ENCODE measurements around the gene LHPP.

LHPP gene

GRCh38 chr10:124652701-124653100 is 191.1 kb downstream of the LHPP start:
- H3K27ac ChIP-seq: peak overlapping the region in 9 of 11 experiments; percentile 2 to 97 (median 90); a peak in 13 of 22 replicates
- no peaks in the 10 kb centered on the region for H3K27me3 ChIP-seq
- peaks cover 0 to 91% (median 28%) of the 10 kb centered on the region in 11 experiments; a peak in 13 of 22 replicates for H4K20me1 ChIP-seq
- H3K9ac ChIP-seq: 0 out of 22 replicates have a peak overlapping the region, but pooled peaks of 1 of the 11 experiments have one; percentile 16
- H3K4me3 ChIP-seq: no peak overlapping the region
- no peak for TF ChIP-seq Cebpa-rat (IDR thresholded peaks at IDR 0.05)
- H3K9me3 ChIP-seq (replicated peaks in 1 of 11): no peaks in the 10 kb centered on the region
- peak overlapping the region; percentile 94 to 100 (median 96) for H3K4me2 ChIP-seq
- peaks cover 95 to 97% (median 96%) of the 10 kb centered on the region in 10 experiments for H3K4me1 ChIP-seq
- peaks cover 0 to 39% (median 8%) of the 10 kb centered on the region in 11 experiments; a peak in 9 of 22 replicates for H3K36me3 ChIP-seq

- Histone ChIP-seq H3K4me3 (no peak overlapping the region), H4K20me1 (peaks cover 0 to 90% (median 32%) of the 10 kb centered on the region in 11 experiments; a peak in 17 of 22 replicates), H3K9ac (no peak overlapping the region), H3K4me1 (peaks cover 95 to 97% (median 96%) of the 10 kb centered on the region in 10 experiments), H3K9me3 (replicated peaks in 1 of 11) (no peaks in the 10 kb centered on the region), H3K36me3 (peaks cover 0 to 39% (median 8%) of the 10 kb centered on the region in 11 experiments; a peak in 9 of 22 replicates), H3K27me3 (no peaks in the 10 kb centered on the region), H3K27ac (peak overlapping the region in 5 of 11 experiments; percentile 90 to 97 (median 93); a peak in 9 of 22 replicates), H3K4me2 (peak overlapping the region; percentile 81 to 100 (median 96); a peak in 20 of 22 replicates)
- TF ChIP-seq Cebpa-rat (IDR thresholded peaks at IDR 0.05): no peak
Measured at GRCh38 chr10:124653311-124653710, 191.7 kb downstream of the LHPP start.

- no peak overlapping the region for H3K4me3 ChIP-seq
- H3K4me2 ChIP-seq: peak overlapping the region; percentile 76 to 100 (median 96)
- H3K27ac ChIP-seq: peak overlapping the region; percentile 1 to 97 (median 74); a peak in 19 of 22 replicates
- peaks cover 4 to 90% (median 39%) of the 10 kb centered on the region in 11 experiments; a peak in 17 of 22 replicates for H4K20me1 ChIP-seq
- H3K36me3 ChIP-seq: peaks cover 0 to 39% (median 8%) of the 10 kb centered on the region in 11 experiments; a peak in 9 of 22 replicates
- no peaks in the 10 kb centered on the region for H3K27me3 ChIP-seq
- peak overlapping the region in 10 of 11 experiments; percentile 17 to 67 (median 56); a peak in 18 of 22 replicates for H3K9ac ChIP-seq
- peaks cover 95 to 97% (median 96%) of the 10 kb centered on the region in 10 experiments for H3K4me1 ChIP-seq
- no peaks in the 10 kb centered on the region for H3K9me3 ChIP-seq (replicated peaks in 1 of 11)
- TF ChIP-seq Cebpa-rat (IDR thresholded peaks at IDR 0.05): no peak
Measured at GRCh38 chr10:124653811-124654651, 192.4 kb downstream of the LHPP start.

- Histone ChIP-seq H3K9ac (peak overlapping the region in 10 of 11 experiments; percentile 17 to 67 (median 56); a peak in 18 of 22 replicates), H3K4me3 (no peak overlapping the region), H3K4me2 (peak overlapping the region; percentile 76 to 100 (median 96)), H3K9me3 (replicated peaks in 1 of 11) (no peaks in the 10 kb centered on the region), H3K4me1 (peaks cover 95 to 97% (median 96%) of the 10 kb centered on the region in 10 experiments), H4K20me1 (peaks cover 9 to 90% (median 45%) of the 10 kb centered on the region in 11 experiments; a peak in 18 of 22 replicates), H3K27ac (peak overlapping the region; percentile 1 to 97 (median 74); a peak in 20 of 22 replicates), H3K27me3 (no peaks in the 10 kb centered on the region), H3K36me3 (peaks cover 0 to 39% (median 8%) of the 10 kb centered on the region in 11 experiments; a peak in 9 of 22 replicates)
- TF ChIP-seq Cebpa-rat (IDR thresholded peaks at IDR 0.05): no peak
Measured at GRCh38 chr10:124654686-124655085, 193.1 kb downstream of the LHPP start.

GRCh38 chr10:124655191-124656112 is 193.8 kb downstream of the LHPP start:
- Histone ChIP-seq H3K4me2 (peak overlapping the region; percentile 76 to 100 (median 96)), H3K9me3 (replicated peaks in 1 of 11) (no peaks in the 10 kb centered on the region), H3K4me1 (peaks cover 95 to 97% (median 96%) of the 10 kb centered on the region in 10 experiments), H3K27ac (peak overlapping the region; percentile 1 to 97 (median 74); a peak in 20 of 22 replicates), H3K27me3 (no peaks in the 10 kb centered on the region), H4K20me1 (peaks cover 9 to 91% (median 53%) of the 10 kb centered on the region in 11 experiments; a peak in 19 of 22 replicates), H3K36me3 (peaks cover 0 to 40% (median 8%) of the 10 kb centered on the region in 11 experiments; a peak in 9 of 22 replicates), H3K4me3 (no peak overlapping the region; a peak in 1 of 20 replicates), H3K9ac (peak overlapping the region in 9 of 11 experiments; percentile 13 to 67 (median 56); a peak in 13 of 22 replicates)
- no peak for TF ChIP-seq Cebpa-rat (IDR thresholded peaks at IDR 0.05)

GRCh38 chr10:124656113-124656490 is 194.5 kb downstream of the LHPP start:
- Histone ChIP-seq H4K20me1 (peaks cover 9 to 93% (median 60%) of the 10 kb centered on the region in 11 experiments; a peak in 19 of 22 replicates), H3K9ac (peak overlapping the region in 5 of 11 experiments; percentile 5 to 67 (median 17); a peak in 6 of 22 replicates)

GRCh38 chr10:124656541-124656940 is 194.9 kb downstream of the LHPP start:
- Histone ChIP-seq H4K20me1 (peaks cover 9 to 93% (median 64%) of the 10 kb centered on the region in 11 experiments; a peak in 19 of 22 replicates), H3K9ac (peak overlapping the region in 3 of 11 experiments; percentile 5 to 67 (median 17); a peak in 5 of 22 replicates), H3K4me1 (peaks cover 85 to 94% (median 89%) of the 10 kb centered on the region in 10 experiments), H3K4me2 (peak overlapping the region; percentile 76 to 100 (median 96)), H3K36me3 (peaks cover 0 to 47% (median 12%) of the 10 kb centered on the region in 11 experiments; a peak in 13 of 22 replicates), H3K4me3 (no peak overlapping the region), H3K27me3 (no peaks in the 10 kb centered on the region), H3K27ac (peak overlapping the region in 9 of 11 experiments; percentile 68 to 97 (median 75); a peak in 15 of 22 replicates), H3K9me3 (replicated peaks in 1 of 11) (no peaks in the 10 kb centered on the region)
- no peak for TF ChIP-seq Cebpa-rat (IDR thresholded peaks at IDR 0.05)

More at GRCh38 chr10:124656113-124656490, 194.5 kb downstream of the LHPP start:
- Histone ChIP-seq H3K4me3 (no peak overlapping the region), H3K4me2 (peak overlapping the region; percentile 76 to 100 (median 96)), H3K27ac (peak overlapping the region in 9 of 11 experiments; percentile 68 to 97 (median 75); a peak in 17 of 22 replicates), H3K36me3 (peaks cover 0 to 46% (median 8%) of the 10 kb centered on the region in 11 experiments; a peak in 11 of 22 replicates), H3K4me1 (peaks cover 89 to 97% (median 93%) of the 10 kb centered on the region in 10 experiments), H3K9me3 (replicated peaks in 1 of 11) (no peaks in the 10 kb centered on the region), H3K27me3 (no peaks in the 10 kb centered on the region)
- TF ChIP-seq Cebpa-rat (IDR thresholded peaks at IDR 0.05): no peak

Measured in BLaER1 treated with 17β-estradiol and CSF1 and Interleukin-3, amounts not matched to agents 10 nM and 100 nM (cell line).